Heart left ventricle (tissue), 16 donors: Measurements from ENCODE around the gene TMEM107. TPM values are rescaled to one million over a fixed set of nuclear protein-coding genes. Genes with fewer than 3 reads are reported as not detected.
A peak's percentile ranks its signal among the peaks of the same experiment; 100 is the strongest.

ENCODE experiments used
- ATAC-seq, 4 donors: fragments of 200-7000 bp; cut with Tn5 transposase; one replicate each; pipeline ENCODE4 v1.9.1; 2020 to 2022; ENCODE audit warnings: moderate library complexity in 4 of 4, mild to moderate bottlenecking in 3 of 4, moderate number of reproducible peaks in 1 of 4
- DNase-seq, 5 donors: peaks; one replicate each; pipeline ENCODE4 v3.0.0-alpha.2; 2020
- H3K27ac ChIP-seq, 12 donors: fragments of 200-600 bp; sonication (generic) in 4 of 12; one replicate each; pipeline versions ENCODE4 v1.5.0 to v1.8.0; 2016 to 2022; ENCODE audit warnings: mild to moderate bottlenecking in 2 of 12
- H3K27me3 ChIP-seq, 9 donors: fragments of 200-600 bp; sonication (generic) in 2 of 9; one replicate each; pipeline versions ENCODE4 v1.5.1 to v1.8.0; 2016 to 2022; ENCODE audit warnings: mild to moderate bottlenecking in 3 of 9
- H3K36me3 ChIP-seq, 9 donors: fragments of 200-600 bp; sonication (generic) in 2 of 9; one replicate each; pipeline versions ENCODE4 v1.5.0 to v1.8.0; 2018 to 2022; ENCODE audit warnings: mild to moderate bottlenecking in 2 of 9
- H3K4me1 ChIP-seq, 12 donors: fragments of 200-600 bp; sonication (generic) in 4 of 12; one replicate each; pipeline versions ENCODE4 v1.5.0 to v1.8.0; 2016 to 2022; ENCODE audit warnings: mild to moderate bottlenecking in 3 of 12
- H3K4me3 ChIP-seq, 12 donors: fragments of 200-600 bp; sonication (generic) in 4 of 12; one replicate each; pipeline versions ENCODE4 v1.5.0 to v1.8.0; 2017 to 2022; ENCODE audit warnings: mild to moderate bottlenecking in 9 of 12, moderate library complexity in 4 of 12
- H3K9me3 ChIP-seq, 12 donors: fragments of 200-600 bp; sonication (generic) in 4 of 12; one replicate each; pipeline versions ENCODE4 v1.5.0 to v1.8.0; 2016 to 2022; ENCODE audit warnings: mild to moderate bottlenecking in 1 of 12
- CTCF ChIP-seq, 12 donors: fragments of 200-600 bp; sonication (generic) in 4 of 12; IDR thresholded peaks; one replicate each; pipeline versions ENCODE4 v1.5.0 to v1.8.0; 2018 to 2022; ENCODE audit warnings: antibody characterized with exemption in 12 of 12, mild to moderate bottlenecking in 5 of 12
- POLR2A ChIP-seq, 2 donors: fragments of 450-650 bp; IDR thresholded peaks; one replicate each; pipeline ENCODE4 v1.6.1; 2017; ENCODE audit warnings: antibody characterized with exemption in 2 of 2, mild to moderate bottlenecking in 2 of 2, moderate library complexity in 2 of 2
- WGBS, 4 donors: extraction: QIAGEN DNeasy Blood & Tissue Kit in 2 of 4; methylation state at CpG; one replicate each; pipeline versions ENCODE4 v1.1.5 to v1.1.7; 2013 to 2018; 5-methylcytosine and 5-hydroxymethylcytosine counted together
- intact Hi-C, 10 donors: fragments of 100-400 bp; cut with DNase I; formaldehyde crosslinking; loops; one replicate each; pipeline versions ENCODE4 v1.11.1 to v1.14.2; 2022
- polyA plus RNA-seq, 2 donors: library from polyadenylated mRNA; stranded (reverse); fragments of 200-250 nt; gene quantifications; one replicate each; pipeline ENCODE4 v1.2.3, GENCODE V29; 2013
- total RNA-seq, 9 donors: library from RNA; depleted of rRNA in 2 of 9; stranded (reverse); fragments of >200 nt in 2 of 9; fragmentation: NEBNext Ultra II Directional in 3 of 9; extraction: Animal tissue kit (Norgen Biotek cat#: 25700) in 3 of 9; gene quantifications; one replicate each; pipeline versions ENCODE4 v1.1.0 to v1.2.4, GENCODE V29; 2016 to 2023
- donor health status: ischemic (EF 13 %, LVEDD 7.1; RV severe dilation, severe dysfunction).
- donor health status: healthy with polysubstance abuse.
- donor health status: DM: no; HTN: yes; CAD: no.
- donor health status: DM: no; HTN: no; CAD: no.
- donor health status: ischemic (EF 25% LVEDD 6.9; RV normal size, moderate dysfunction).
- donor health status: ischemic (EF 25% LVEDD 5.7; RV mildly dilated, moderate dysfunction).
- donor health status: healthy.
- donor health status: DM: yes; HTN: yes; CAD: no.
- donor health status: ischemic (EF 35%, LVEDD 5.7; RV mildly dilated, moderate dysfunction).
- donor health status: nonischemic (EF 11% LVEDD 7.7; RV severe dilation, severe dysfunction).
- donor health status: DM: yes; HTN: yes; CAD: no.
- donor health status: PGD.
- donor health status: ischemic (EF 29% LVEDD 5.4; RV normal size, mild dysfunction).
- donor health status: nonischemic (EF 23%, LVEDD 6.1; RV moderate dilation, normal function).

TMEM107 gene
- total and polyA plus RNA-seq, 11 donors = 3.8 to 16.4 (median 8.4) TPM

GRCh38 chr17:8140065-8141029 is 35.8 kb downstream of the TMEM107 start:
- intact Hi-C loops = loop anchor here in 1 of 10 donors (10.0 kb wide), 1 partner anchor 296 kb away; no protein-coding TSS in a partner anchor
- Histone ChIP-seq H3K36me3 (peaks cover 12 to 63% (median 60%) of the 10 kb centered on the region in 9 donors), H3K27me3 (no peaks in the 10 kb centered on the region), H3K27ac (peak overlapping the region in 8 of 12 donors; percentile 12 to 89 (median 84)), H3K9me3 (no peaks in the 10 kb centered on the region), H3K4me1 (peaks cover 0 to 53% (median 15%) of the 10 kb centered on the region in 12 donors), H3K4me3 (no peak overlapping the region)
- TF ChIP-seq POLR2A (IDR thresholded peaks at IDR 0.05) (no peak), CTCF (IDR thresholded peaks at IDR 0.05) (no peak)
- DNase-seq (peak in 1 of 5 donors; percentile 11), ATAC-seq (peak in 1 of 4 donors; percentile 9)
- WGBS, 4 donors = 66 to 69% (median 67%) methylated on average over 16 to 18 of the region's 18 CpGs

- TF ChIP-seq POLR2A (IDR thresholded peaks at IDR 0.05) = peak in 1 of 2 donors; percentile 75
- peak; percentile 82 to 95 (median 90) for TF ChIP-seq CTCF (IDR thresholded peaks at IDR 0.05)
- peak; percentile 94 to 97 (median 94) for DNase-seq
- Histone ChIP-seq H3K36me3 (peaks cover 8 to 48% (median 45%) of the 10 kb centered on the region in 9 donors), H3K27ac (peak overlapping the region; percentile 31 to 89 (median 81)), H3K4me3 (peak overlapping the region in 8 of 12 donors; percentile 2 to 48 (median 33)), H3K9me3 (no peaks in the 10 kb centered on the region), H3K27me3 (no peaks in the 10 kb centered on the region), H3K4me1 (peaks cover 0 to 45% (median 15%) of the 10 kb centered on the region in 12 donors)
- ATAC-seq = peak; percentile 90 to 93 (median 91)
- 1 to 3% (median 2%) methylated on average over 32 to 46 of the region's 46 CpGs for WGBS, 4 donors
- intact Hi-C loops = loop anchor here in 7 of 10 donors (1.0 to 10.0 kb wide), 9 partner anchors 12 to 302 kb away; partner anchors contain the start of genes PER1 (in 1 of the 7) and VAMP2 (in 1 of the 7)
These were observed 37.4 kb downstream of the TMEM107 start for GRCh38 chr17:8138672-8139371.

GRCh38 chr17:8138374-8138671 is 37.9 kb downstream of the TMEM107 start:
- 1 to 4% (median 2%) methylated on average over 7 of the region's 7 CpGs for WGBS, 4 donors
- Histone ChIP-seq H3K4me3 (peak overlapping the region in 8 of 12 donors; percentile 2 to 48 (median 33)), H3K27me3 (no peaks in the 10 kb centered on the region), H3K9me3 (no peaks in the 10 kb centered on the region), H3K36me3 (peaks cover 8 to 43% (median 40%) of the 10 kb centered on the region in 9 donors), H3K4me1 (peaks cover 0 to 45% (median 15%) of the 10 kb centered on the region in 12 donors), H3K27ac (peak overlapping the region in 11 of 12 donors; percentile 58 to 89 (median 82))
- TF ChIP-seq POLR2A (IDR thresholded peaks at IDR 0.05) (no peak), CTCF (IDR thresholded peaks at IDR 0.05) (no peak)
- no peak for DNase-seq
- peak in 1 of 4 donors; percentile 25 for ATAC-seq
- intact Hi-C loops = loop anchor here in 7 of 10 donors (1.0 to 10.0 kb wide), 8 partner anchors 14 to 301 kb away; partner anchors contain the start of genes PER1 (in 1 of the 7) and VAMP2 (in 1 of the 7)
